Measurements from ENCODE around the gene LOXL4.

LOXL4 gene

GRCh38 chr10:98267894-98268693 lies at the start of gene LOXL4:
LOXL4 (minus strand) TSS chr10:98268194; CDS start chr10:98263019, 5,175 bp downstream.
- DNase-seq, result no peak

DNA sequence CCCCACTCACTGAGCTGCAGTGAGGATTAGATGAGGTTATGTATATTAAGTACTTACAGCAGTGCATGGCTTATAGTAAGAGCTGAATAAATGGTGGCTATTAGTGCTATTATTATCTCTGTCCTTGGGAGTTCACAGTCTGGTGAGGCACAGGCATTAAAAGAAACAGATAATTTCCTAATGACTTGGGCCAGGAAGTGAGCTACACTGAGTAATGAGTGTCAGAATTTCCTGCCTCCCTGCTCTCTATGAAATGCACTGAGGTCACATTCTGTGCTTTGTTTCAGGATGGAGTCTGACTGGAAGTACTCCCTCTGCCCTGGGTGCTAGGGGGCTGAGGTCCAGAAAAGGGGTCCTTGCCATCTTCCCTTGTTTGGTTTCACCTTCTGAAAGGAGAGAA lies 48.7 kb upstream of the LOXL4 start:
- no peak for DNase-seq

GRCh38 chr10:98316170-98316569 lies 48.2 kb upstream of the LOXL4 start:
- no peak for DNase-seq

DNA sequence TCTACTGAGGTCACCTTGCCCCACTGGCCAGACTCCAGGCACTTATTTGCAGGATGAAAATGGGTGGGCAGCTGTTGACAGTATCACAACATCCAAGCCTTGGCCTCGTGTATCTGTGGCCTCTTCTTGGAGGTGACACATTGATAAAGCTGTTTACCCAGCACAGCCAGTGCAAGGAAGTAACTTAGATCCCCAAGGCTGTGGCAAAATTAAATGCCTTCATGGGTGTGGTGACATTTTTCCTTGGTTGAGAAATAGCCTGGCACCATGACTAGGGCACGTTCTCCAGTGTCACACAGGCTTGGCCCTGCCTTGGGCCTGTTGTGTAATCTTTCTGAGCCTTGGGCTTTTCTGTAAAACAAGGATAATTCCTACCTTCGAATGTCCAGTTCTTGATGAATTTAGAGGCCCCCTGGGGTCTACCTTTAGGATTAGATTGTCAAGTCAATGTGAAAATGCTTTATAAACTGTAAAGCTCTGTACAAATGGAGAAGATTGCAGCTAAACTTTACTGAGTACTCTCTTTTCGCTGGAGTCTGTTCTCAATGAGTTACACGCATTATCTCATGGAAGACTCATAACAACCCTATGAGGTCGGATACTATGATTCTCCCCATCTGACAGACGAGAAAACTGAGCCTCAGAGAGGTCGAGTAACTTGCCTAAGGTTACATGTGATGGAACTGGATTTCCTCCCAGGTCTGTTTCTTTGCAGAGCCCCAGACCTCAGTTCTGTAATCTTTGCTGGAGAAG lies 46.7 kb upstream of the LOXL4 start:
- DNase-seq, result no peak

GRCh38 chr10:98313598-98313997 lies 45.6 kb upstream of the LOXL4 start:
- DNase-seq, result no peak

DNA sequence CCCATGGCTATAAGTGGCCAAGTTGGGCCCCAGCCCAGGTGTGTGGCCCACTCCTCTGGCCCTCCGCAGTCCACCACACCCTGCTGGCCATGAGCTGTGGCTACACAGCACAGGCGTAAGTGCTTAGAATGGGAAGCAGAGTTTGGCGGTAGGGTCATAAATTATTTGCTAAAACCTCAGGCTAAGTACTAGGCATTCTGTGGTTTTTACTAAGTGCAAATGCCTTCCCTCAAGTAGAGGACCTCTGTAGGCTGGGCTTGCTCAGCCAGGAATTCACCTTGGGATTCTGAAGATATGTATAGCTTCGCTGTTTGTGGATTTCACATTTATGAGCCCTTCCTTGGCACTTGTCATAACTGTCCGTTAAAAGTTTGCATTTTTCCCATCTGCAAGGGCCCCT lies 44.8 kb upstream of the LOXL4 start:
- no peak for DNase-seq

GRCh38 chr10:98312349-98312748 lies 44.4 kb upstream of the LOXL4 start:
- no peak for DNase-seq

GRCh38 chr10:98310701-98311100 lies 42.7 kb upstream of the LOXL4 start:
- no peak for DNase-seq

DNA sequence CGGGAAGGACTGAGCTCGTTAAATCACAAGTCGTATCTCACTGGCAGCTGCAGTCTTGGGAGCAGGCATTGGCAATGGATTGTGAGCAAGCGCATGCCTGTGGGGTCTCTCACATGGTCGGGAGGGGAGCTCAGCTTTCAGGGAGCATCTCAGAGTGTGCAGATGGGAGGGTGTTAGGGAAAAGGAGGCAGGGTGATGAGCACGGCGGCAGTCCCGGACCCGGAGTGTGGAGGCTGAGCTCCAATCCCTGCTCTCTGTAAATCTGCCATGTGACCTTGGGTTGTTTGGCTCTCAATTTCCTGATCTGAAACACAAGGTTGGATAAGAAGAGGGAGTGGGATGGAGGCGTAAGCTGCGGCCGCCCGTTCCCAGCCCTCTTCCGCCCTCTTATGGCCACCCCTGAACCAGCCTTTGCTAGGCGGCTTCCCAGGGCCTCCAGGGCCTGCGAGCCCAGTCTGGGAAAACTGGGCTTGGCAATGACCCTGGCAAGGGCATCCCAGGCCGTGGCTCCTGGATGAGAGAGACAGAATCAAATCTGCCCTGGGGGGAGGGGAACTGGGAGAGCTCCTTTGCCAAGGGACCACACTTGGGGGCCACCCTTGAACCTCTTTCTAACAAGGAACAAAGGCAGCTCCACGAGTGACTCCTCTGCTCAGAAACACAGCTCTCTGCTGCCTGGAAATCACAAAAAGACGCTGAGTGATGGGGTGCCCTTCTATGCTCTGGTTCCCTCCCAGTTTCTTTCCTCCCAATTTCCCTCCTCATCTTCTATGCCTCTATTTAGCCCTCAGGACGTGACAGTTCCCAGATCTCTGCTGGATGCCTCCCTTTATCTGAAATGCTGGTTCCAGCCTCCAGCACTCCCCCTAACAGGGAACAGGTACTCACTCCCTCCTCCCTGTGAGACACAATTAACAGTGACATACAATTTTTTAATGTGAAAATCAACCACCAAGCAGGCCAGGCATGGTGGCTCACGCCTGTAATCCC lies 41.7 kb upstream of the LOXL4 start:
- no peak for DNase-seq

DNA sequence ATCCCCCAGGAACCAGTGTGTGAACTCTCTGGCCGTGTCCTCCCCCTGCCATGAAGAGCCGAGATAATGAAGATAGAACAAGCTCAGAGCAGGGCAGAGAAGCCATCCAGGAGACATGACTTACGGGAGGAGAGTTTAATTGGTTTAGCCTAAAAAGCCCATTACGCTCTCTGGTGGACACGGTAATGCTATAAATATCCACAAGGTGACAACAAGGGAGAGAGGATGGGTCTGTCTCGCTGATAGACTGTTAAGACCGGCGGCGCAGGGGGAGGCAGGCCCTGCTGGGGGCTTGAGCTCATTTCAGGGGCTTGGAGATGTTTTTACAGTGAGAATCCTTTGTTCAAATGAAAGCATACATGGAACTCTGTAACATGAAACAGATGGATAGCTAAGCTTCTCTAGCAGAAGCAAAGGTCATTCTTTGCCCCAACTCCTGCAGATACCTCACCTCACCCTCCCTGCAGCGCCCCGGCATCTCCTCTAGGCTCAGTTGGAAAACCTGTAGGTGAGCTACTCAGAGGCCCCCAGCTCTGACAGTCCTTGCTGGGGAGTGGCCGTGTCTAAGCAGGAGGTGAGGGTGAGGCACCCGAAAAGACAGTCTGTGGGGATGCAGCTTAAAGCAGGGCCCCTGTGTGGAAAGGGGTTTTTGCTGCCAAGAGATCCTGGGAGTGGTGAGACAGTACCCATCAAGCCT lies 40.8 kb upstream of the LOXL4 start:
- no peak for DNase-seq

DNA sequence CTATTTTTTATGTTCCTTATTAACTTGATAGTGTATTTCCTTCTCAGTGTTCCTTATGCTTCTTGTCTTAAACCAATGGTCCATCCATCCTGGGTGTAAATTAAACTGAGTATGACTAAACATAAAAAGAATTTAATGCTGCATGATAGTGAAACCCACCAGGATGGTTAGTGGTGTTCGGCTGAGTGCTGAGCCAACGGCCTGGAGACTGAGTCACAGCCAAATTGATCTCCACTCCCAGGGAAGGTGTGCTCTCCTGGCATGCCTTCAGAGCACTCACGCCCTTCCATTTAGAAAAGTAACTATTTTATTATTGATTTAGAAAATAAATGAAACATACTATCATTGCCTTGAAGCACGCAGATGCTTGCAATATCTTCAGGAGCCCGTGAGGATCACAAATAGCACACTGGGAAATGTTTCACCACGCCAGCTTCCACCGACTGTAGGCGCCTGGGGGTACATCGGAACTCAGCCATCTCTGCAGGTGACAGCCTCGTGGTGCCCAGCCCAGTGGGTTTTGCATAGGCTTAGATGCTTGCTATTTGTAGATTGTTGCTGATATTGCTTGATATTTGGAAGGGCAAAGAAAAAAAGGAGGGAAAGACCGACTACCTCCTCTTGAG lies 40.0 kb upstream of the LOXL4 start:
- DNase-seq, result no peak

- DNase-seq, result no peak
Measured at GRCh38 chr10:98306501-98306900, 38.5 kb upstream of the LOXL4 start.

DNA sequence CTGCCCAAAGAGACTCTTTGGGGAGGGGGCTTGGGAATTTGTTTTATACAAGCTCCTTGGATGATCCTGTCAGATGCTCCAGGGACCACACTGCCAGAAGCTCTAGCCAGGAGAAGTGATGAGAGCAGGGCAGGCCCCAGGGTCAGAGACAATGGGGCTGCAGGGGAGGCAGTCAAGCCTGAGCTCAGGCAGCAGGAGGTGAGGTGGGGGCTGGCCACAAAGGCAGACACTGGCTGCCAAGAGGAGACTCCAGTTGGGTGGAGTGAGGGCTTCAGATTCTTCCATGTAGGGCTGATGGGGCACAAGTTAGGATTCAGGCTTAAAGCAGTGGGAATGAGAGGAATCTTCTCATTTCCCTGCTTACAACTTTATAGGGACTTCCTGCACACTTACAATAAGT lies 35.6 kb upstream of the LOXL4 start:
- no peak for DNase-seq

GRCh38 chr10:98302741-98303365 lies 34.9 kb upstream of the LOXL4 start:
- DNase-seq, result no peak

GRCh38 chr10:98301664-98302319 lies 33.8 kb upstream of the LOXL4 start:
- DNase-seq, result no peak

- DNase-seq, result no peak
Measured at GRCh38 chr10:98300526-98301229, 32.7 kb upstream of the LOXL4 start.

- DNase-seq, result no peak
Measured at GRCh38 chr10:98299341-98299740, 31.3 kb upstream of the LOXL4 start.

DNA sequence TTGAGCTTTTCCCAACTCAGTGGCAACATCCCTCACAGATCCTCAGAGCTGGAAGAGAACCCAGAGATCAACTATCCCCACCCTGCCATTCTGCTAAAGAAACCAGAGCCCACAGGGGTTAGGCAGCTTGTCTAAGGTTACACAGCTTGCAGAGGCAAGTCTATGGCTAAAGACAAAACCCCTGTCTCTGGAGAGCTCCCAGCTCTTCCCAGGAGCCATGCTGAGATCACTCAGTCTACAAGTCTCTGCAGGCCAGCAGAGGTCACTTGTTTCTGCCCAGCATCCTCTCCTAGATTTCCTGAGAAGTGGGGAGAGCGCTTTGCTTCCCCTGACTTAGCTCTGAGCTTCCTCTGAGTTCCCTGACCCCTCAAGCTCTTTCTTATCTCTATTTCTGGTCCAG lies 28.5 kb upstream of the LOXL4 start:
- no peak for DNase-seq

- DNase-seq, result no peak
Measured at GRCh38 chr10:98295907-98296306, 27.9 kb upstream of the LOXL4 start.

DNA sequence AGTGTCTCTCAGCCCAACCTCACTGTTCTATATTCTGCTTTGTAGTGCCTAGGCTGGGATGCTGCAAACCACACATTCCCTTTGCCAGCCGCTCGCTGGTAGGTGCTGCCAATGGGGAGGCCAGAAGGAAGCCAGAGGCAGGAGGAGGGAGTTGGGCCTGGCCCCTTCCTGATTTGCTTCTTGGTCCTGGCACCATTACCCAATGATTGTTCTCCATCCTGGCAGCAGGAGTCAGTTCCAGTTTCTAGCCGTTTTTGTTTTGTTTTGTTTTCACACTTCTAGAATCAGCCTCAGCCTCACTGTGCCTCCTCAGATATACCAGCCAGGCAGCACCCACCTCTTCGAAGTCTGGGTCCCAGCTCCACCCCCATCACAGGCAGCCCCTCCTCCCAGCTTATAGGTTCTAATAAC lies 27.4 kb upstream of the LOXL4 start:
- DNase-seq, result no peak

Data from activated effector memory CD4-positive, alpha-beta T cell treated with anti-CD3 and anti-CD28 coated beads, Interleukin-2, amount 50 U/mL, for 16 hours (primary cell).